Measurements from ENCODE around the gene ABCC12. TPM values are rescaled to one million over a fixed set of nuclear protein-coding genes. Genes with fewer than 3 reads are reported as not detected.

Gene ABCC12
- total RNA-seq, 1 experiment from 2014 or later, result not detected

DNA sequence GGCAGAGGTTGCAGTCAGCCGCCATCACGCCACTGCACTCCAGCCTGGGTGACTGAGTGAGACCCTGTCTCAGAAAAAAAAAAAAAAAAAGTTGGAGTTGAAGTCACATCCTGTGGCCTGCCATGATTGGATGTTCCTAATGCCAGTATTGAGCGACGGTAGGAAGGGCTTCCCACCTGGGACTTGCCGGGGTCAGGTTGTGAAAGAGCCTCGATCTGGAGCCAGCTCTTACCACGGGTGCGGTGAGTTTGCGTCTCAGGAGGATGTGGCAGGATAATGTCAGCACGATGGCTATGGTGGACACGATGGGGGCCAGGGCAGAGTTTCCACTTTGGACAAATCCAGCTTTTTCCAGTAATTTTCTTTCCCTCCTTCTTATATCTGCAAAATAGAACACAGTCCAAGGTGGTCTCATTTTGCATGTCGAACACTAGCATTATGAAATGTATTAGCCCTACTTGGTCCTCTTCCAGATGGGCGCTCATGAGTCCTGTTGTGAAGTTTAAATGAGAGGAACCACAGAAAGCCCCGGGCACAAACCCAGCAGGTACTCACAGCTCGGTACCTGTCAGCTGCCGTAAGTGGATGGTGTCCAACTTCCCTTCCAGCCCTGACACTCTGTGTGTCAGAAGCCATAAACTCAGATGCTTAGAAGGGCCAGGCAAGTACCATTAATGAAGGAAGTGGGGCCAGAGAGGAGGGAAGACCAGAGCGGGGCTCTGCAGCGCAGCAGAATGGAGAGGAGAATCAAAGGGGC, 22.2 kb downstream of the ABCC12 start (continued):
- TF ChIP-seq, protein P1, sequence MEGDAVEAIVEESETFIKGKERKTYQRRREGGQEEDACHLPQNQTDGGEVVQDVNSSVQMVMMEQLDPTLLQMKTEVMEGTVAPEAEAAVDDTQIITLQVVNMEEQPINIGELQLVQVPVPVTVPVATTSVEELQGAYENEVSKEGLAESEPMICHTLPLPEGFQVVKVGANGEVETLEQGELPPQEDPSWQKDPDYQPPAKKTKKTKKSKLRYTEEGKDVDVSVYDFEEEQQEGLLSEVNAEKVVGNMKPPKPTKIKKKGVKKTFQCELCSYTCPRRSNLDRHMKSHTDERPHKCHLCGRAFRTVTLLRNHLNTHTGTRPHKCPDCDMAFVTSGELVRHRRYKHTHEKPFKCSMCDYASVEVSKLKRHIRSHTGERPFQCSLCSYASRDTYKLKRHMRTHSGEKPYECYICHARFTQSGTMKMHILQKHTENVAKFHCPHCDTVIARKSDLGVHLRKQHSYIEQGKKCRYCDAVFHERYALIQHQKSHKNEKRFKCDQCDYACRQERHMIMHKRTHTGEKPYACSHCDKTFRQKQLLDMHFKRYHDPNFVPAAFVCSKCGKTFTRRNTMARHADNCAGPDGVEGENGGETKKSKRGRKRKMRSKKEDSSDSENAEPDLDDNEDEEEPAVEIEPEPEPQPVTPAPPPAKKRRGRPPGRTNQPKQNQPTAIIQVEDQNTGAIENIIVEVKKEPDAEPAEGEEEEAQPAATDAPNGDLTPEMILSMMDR (IDR thresholded peaks at IDR 0.05 in 2 of 3, conservative IDR thresholded peaks at IDR 0.05 in 1 of 3; ENCODE audit: borderline replicate concordance in 1 of 3, insufficient read depth in 1 of 3, low read depth in 2 of 3, low read length in 2 of 3), result no peak
- TF ChIP-seq MAX (IDR thresholded peaks at IDR 0.05), result no peak
- TF ChIP-seq, protein P2, sequence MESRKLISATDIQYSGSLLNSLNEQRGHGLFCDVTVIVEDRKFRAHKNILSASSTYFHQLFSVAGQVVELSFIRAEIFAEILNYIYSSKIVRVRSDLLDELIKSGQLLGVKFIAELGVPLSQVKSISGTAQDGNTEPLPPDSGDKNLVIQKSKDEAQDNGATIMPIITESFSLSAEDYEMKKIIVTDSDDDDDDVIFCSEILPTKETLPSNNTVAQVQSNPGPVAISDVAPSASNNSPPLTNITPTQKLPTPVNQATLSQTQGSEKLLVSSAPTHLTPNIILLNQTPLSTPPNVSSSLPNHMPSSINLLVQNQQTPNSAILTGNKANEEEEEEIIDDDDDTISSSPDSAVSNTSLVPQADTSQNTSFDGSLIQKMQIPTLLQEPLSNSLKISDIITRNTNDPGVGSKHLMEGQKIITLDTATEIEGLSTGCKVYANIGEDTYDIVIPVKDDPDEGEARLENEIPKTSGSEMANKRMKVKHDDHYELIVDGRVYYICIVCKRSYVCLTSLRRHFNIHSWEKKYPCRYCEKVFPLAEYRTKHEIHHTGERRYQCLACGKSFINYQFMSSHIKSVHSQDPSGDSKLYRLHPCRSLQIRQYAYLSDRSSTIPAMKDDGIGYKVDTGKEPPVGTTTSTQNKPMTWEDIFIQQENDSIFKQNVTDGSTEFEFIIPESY (IDR thresholded peaks at IDR 0.05; ENCODE audit: extremely low read depth, insufficient replicate concordance, low read length), result no peak
- TF ChIP-seq ZFX (IDR thresholded peaks at IDR 0.05), result no peak
- TF ChIP-seq EZH2 (IDR thresholded peaks at IDR 0.05), result no peak

DNA sequence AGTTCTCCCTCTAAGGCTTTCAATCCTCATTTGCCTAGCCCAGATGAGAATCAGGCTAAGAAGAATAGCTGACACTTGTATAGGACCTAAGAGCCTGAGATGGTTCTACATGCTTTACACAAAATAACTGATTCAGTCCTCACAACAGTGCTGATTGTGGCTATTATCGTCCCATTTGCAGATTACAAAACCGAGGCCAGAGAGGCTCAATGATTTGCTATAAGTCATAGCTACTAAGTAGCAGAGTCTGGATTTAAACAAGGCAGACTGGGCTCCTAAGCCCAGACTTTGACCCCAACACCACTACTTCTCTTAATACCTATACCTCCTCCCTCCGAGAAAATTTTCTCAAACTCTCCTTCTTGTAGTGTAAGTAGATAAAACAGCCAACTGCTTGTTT, 23.1 kb downstream of the ABCC12 start:
- Histone ChIP-seq H3K36me3 (ENCODE audit: control insufficient read depth in 1 of 2, insufficient read depth in 2 of 2, low read length in 2 of 2) (no peaks in the 10 kb centered on the region), H3K9ac (ENCODE audit: low read length) (no peak overlapping the region), H2AFZ (ENCODE audit: low read depth, low read length, poor library complexity, severe bottlenecking) (no peak overlapping the region), H3K4me2 (ENCODE audit: low read length) (no peak overlapping the region), H3K27ac (ENCODE audit: low read depth, low read length) (no peak overlapping the region), H3K9me2 (ENCODE audit: insufficient read depth) (no peaks in the 10 kb centered on the region), H3K79me2 (ENCODE audit: insufficient read depth, low read length) (no peaks in the 10 kb centered on the region), H3K9me3 (ENCODE audit: control insufficient read depth in 1 of 2, insufficient read depth in 1 of 2, low read depth in 1 of 2, low read length in 2 of 2) (no peaks in the 10 kb centered on the region), H3K4me1 (ENCODE audit: control insufficient read depth in 1 of 2, insufficient read depth in 2 of 2, low read length in 2 of 2) (no peaks in the 10 kb centered on the region), H4K20me1 (ENCODE audit: insufficient read depth) (no peaks in the 10 kb centered on the region), H3K4me3 (replicated peaks in 1 of 2; ENCODE audit: low read depth in 1 of 2, low read length in 2 of 2) (no peak overlapping the region), H3K27me3 (ENCODE audit: insufficient read depth, low read length) (no peaks in the 10 kb centered on the region)
- ChIA-PET CTCF (no interaction called here), RAD21 (ENCODE audit: low non-redundant PET in 1 of 2, low total read pairs in 2 of 2, uncharacterized antibody in 2 of 2, unreplicated experiment in 2 of 2) (no interaction called here), POLR2A (no interaction called here)
- no peak for ATAC-seq
- BruUV-seq (replicated peaks), result no TSS peak
- intact Hi-C loops (cut with micrococcal nuclease), result no loop called here
- no peak for TF ChIP-seq MAX (IDR thresholded peaks at IDR 0.05)
- TF ChIP-seq EZH2 (IDR thresholded peaks at IDR 0.05), result no peak
- DNase-seq (ENCODE audit: low read depth, low spot score), result no peak

Measured in HCT116 (cell line).